Astrocyte of the cerebellum (primary cell): ENCODE measurements around the gene F12.

Experiments used
- DNase-seq: peaks from one replicate; pipeline ENCODE4 v3.0.0-alpha.2; 2011; ENCODE audit warnings: low read depth
- H3K4me3 ChIP-seq: 2 replicates; pipeline ENCODE4 v1.5.1; 2011; ENCODE audit warnings: mild to moderate bottlenecking, low read depth, low read length, moderate library complexity
- CTCF ChIP-seq: IDR thresholded peaks from 2 replicates; pipeline ENCODE4 v1.5.1; 2012; ENCODE audit warnings: low read length, low read depth, moderate library complexity, mild to moderate bottlenecking; ENCODE audit errors: missing control alignments
- in situ Hi-C: cut with HindIII; loops from 2 replicates; pipeline ENCODE4 v1.10.0; 2017; ENCODE audit warnings: low sequenced_read_pairs

F12 gene

DNA sequence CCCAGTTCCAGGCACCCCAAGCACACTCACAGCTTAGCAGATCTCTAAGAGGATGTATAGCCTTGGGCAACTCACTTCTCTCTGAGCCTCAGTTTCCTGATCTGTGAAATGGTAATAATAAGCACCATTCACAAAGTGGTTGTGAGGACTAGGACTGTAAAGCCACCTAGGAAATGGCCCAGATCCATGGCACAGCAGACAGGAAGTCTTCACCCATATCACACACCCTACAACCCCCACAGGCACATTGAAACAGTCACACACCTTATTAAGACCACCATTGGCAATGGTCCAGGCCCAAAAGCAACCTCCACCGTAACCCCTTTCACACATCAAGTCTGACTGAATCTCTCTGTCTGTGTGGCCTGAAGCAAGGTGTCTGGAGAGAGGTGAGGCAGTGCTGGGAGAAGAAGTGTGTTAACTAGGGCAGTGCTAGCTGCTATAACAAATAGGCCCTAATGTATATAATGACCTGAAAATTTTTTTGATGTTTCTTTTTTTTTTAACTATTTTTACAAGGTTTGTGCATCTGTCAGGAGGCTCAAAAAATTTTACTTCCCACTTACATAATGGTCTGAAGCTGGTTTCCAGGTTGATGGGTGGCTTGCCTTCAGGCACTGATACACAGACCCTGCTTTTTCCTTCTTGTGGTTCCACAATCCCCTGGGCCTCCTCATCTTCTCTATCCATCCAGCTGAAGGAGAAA, 54.0 kb downstream of the F12 start:
- H3K4me3 ChIP-seq: no peak overlapping the region
- no peak for TF ChIP-seq CTCF

GRCh38 chr5:177354711-177355110, 54.7 kb downstream of the F12 start:
- no peak overlapping the region for H3K4me3 ChIP-seq
- no peak for DNase-seq
- in situ Hi-C loops: no loop called here
- no peak for TF ChIP-seq CTCF

More for the DNA sequence above, 54.0 kb downstream of the F12 start:
- in situ Hi-C loops: no loop called here
- no peak for DNase-seq

DNA sequence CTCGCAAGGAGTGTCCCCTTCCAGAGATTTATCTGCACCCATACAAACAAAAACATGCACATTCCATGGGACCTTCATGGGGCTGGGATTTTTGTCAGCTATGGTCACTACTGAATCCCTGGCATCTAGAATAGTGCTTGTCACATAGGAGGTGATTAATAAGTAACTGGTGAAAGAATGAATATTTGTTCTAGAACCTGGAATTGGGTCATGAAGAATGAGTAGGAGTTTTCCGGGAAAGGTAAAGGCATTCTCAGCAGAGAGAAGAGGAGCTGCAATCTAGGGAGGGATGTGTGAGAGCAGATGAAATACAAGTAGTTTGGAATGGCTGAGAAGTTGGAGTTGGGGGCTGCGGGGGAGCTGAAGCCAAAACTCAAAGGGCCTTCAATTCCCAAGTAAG, 55.1 kb downstream of the F12 start:
- in situ Hi-C loops: no loop called here
- DNase-seq: no peak
- H3K4me3 ChIP-seq: no peak overlapping the region
- TF ChIP-seq CTCF: no peak

- in situ Hi-C loops: no loop called here
- H3K4me3 ChIP-seq: no peak overlapping the region
- TF ChIP-seq CTCF: no peak
- DNase-seq: no peak
These were observed 56.3 kb downstream of the F12 start for GRCh38 chr5:177353093-177353492.
